HG03469 (cell line): ENCODE data around the gene FCAR.
"Not testable (repeated sequence)": the region's sequence is repeated elsewhere in the genome, so short reads cannot be mapped to it uniquely, and the experiment has no call there.

Experiments used
- ATAC-seq: cut with Tn5 transposase; IDR thresholded peaks from one replicate; pipeline ENCODE4 v1.9.1; 2021; ENCODE audit warnings: mild to moderate bottlenecking, moderate library complexity, moderate number of reproducible peaks; ENCODE audit not compliant: unreplicated experiment

FCAR gene

DNA sequence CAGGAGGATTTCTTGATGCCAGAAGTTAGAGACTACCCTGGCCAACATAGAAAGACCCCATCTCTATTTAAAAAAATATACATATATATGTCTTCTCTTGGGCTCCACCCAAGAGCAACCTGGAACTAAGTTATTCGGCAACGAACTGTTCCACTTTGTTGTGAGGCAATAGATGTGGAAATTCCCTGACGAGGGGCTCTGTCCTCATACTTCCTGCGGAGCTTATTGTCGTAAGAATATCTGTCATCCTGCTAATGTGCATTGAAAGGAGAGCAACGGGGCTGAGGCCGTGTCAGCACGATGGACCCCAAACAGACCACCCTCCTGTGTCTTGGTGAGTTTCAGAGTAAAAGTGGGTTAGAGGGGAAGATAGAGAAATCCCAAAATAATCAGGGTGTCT lies at the start of gene FCAR:
Gene FCAR, plus strand, starts transcription at position 246 of the 400 bp plus-strand sequence. Its CDS starts 55 bp downstream, at position 301.
- no peak for ATAC-seq

DNA sequence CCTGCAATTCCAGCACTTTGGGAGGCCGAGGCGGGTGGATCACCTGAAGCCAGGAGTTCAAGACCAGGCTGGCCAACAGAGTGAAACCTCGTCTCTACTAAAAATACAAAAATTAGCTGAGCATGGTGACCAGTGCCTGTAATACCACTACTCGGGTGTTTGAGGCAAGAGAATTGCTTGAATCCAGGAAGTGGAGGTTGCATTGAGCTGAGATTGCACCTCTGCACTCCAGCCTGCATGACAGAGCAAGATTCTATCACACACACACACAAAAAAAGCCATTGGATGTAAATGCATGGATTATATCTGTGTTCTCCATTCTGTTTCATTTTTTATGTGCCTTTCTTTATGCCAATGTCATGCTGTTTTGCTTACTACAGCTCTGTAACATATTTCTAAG lies 49.6 kb upstream of the FCAR start:
- not testable (repeated sequence) for ATAC-seq

DNA sequence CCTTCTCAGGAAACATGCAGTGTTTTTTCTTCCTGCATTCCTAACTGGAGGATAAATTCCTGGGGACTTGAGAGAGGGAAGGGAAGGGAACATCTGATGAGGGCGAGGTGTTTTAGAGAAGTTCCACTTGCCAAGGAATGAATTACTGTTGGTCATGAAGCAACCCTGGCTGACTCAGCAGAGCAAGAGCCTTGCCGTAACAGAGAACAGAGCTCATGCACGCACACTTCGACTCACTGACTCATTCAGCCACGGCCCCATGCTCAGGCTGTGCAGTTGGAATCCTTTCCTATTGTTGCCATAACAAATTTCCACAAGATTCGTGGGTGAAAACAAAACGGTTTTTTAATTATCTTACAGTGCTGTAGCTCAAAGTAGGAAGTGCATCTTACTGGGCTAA lies 48.7 kb upstream of the FCAR start:
- ATAC-seq = not testable (repeated sequence)

DNA sequence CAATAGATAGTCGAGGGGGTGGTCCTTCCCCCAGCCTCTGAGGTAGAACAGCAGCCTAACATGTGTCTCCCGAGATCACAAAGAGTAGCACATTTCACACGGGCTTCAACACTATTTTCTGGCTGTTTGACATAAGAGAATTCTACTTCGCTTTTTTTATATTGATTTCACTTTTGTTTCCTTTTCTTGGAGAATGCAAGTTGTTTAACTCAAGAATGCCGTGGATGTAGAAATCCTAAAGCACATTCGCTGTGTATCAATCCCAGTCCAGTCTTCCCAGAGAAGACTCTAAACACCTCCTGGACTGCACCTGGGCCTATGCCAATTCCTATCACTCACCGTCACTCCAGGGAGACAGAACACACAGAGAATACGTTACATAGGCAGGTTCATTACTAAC lies 46.0 kb upstream of the FCAR start:
- not testable (repeated sequence) for ATAC-seq

DNA sequence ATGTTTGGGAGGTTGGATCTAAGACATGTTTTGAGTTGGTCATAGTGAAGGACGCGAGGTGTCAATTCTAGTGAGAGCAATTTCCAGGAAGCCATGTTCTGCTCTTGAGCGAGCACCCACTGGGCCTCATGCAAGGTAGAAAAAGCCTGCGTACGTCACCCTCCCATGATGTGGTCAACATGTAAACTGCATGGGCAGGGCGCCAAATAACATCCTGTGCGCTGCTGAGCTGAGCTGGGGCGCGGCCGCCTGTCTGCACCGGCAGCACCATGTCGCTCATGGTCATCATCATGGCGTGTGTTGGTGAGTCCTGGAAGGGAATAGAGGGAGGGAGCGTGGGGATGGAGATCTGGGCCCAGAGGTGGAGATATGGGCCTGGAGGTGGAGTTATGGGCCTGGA lies 41.5 kb upstream of the FCAR start, which contains the start of gene KIR2DS4:
Gene KIR2DS4, plus strand, starts transcription at position 181 of the 400 bp plus-strand sequence.
- not testable (repeated sequence) for ATAC-seq

DNA sequence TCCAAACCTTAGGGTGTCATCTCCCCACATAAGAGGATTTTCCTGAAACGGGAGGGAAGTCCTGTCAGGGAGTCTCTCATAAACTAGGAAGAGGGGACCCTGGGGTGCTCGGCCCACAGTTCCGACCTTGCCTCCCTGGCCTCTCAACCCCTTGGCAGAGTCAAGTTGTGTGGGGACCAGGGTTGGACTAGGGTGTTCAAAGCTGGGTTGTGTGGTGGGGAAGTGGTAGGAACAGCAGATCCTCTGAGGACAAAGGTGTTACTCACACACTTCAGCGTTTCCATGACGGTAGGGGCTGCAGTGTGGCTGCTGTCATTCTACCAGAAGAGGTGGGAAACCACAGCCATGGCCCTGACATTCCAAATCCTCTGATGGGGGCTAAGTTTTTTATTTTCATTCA lies 38.9 kb upstream of the FCAR start:
- ATAC-seq = not testable (repeated sequence)

DNA sequence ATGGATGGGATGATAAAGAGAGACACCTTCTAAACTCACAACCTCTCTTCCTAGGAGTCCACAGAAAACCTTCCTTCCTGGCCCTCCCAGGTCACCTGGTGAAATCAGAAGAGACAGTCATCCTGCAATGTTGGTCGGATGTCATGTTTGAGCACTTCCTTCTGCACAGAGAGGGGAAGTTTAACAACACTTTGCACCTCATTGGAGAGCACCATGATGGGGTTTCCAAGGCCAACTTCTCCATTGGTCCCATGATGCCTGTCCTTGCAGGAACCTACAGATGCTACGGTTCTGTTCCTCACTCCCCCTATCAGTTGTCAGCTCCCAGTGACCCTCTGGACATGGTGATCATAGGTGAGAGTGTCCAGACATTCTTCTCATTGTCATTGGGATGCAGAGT lies 36.5 kb upstream of the FCAR start:
- not testable (repeated sequence) for ATAC-seq

DNA sequence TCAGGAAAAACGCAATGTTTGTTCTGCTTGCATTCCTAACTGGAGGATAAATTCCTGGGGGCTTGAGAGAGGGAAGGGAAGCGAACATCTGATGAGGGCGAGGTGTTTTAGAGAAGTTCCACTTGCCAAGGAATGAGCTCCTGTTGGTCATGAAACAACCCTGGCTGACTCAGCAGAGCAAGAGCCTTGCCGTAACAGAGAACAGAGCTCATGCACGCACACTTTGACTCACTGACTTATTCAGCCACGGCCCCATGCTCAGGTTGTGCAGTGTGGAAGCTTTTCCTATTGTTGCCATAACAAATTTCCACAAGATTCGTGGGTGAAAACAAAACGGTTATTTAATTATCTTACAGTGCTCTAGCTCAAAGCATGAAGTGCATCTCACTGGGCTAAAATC lies 30.9 kb upstream of the FCAR start:
- ATAC-seq = not testable (repeated sequence)

DNA sequence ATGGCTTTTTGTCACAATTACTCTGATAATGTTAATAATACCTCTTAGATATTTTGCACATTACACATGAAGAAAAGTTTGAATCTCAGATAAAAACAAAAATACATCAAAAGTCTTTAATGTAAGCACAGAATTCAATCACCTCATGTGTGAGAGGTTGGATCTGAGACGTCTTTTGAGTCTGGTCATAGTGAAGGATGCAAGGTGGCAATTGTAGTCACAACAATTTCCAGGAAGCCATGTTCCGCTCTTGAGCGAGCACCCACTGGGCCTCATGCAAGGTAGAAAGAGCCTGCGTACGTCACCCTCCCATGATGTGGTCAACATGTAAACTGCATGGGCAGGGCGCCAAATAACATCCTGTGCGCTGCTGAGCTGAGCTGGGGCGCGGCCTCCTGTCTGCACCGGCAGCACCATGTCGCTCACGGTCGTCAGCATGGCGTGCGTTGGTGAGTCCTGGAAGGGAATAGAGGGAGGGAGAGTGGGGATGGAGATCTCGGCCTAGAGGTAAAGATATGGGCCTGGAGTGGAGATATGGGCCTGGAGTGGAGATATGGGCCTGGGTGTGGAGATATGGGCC lies 23.9 kb upstream of the FCAR start, which contains the start of gene KIR3DL2:
Gene KIR3DL2, plus strand, starts transcription at position 383 of the 580 bp plus-strand sequence. Its CDS starts 33 bp downstream, at position 416.
- not testable (repeated sequence) for ATAC-seq

DNA sequence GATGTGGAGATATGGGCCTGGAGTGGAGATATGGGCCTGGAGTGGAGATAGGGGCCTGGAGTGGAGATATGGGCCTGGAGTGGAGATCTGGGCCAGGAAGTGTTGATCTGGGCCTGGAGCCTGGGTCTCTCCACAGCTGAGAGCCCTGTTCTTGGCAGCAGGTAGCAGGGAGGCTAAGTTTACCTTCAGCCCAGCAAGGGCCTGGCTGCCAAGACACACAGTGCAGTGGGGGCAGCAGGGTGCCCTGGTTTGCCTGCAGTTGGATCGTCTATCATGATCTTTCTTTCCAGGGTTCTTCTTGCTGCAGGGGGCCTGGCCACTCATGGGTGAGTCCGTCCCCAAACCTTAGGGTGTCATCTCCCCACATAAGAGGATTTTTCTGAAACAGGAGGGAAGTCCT lies 23.1 kb upstream of the FCAR start:
- no peak for ATAC-seq

DNA sequence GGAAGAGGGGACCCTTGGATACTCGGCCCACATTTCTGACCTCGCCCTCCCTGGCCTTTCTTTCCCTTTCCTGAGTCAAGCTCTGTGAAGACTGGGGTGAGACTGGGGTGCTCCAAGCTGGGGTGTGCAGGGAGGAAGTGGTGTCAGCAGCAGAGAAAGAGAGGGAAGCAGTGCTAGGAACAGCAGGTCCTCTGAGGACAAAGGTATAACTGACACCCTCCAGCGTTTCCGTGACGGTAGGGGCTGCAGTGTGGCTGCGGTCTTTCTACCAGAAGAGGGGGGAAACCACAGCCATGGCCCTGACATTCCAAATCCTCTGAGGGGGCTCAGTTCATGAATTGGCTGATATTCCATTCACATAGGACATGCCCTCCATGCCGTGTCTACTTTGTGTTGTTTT lies 22.7 kb upstream of the FCAR start:
- no peak for ATAC-seq

DNA sequence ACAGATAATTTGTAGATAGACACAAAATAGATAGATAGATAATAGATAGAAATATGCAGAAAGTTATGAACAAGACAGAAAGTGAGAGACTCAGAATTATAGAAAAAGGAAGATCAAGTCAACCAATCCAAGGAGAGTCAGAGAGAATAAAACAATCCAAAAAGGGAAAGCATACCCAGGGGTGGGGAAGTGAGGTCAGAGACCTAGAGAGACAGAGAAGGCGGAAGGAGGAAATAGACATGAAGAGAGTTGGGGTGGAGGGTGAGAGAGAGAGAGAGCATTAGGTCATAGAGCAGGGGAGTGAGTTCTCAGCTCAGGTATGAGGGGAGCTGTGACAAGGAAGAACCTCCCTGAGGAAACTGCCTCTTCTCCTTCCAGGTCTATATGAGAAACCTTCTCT lies 18.8 kb upstream of the FCAR start:
- ATAC-seq = not testable (repeated sequence)

DNA sequence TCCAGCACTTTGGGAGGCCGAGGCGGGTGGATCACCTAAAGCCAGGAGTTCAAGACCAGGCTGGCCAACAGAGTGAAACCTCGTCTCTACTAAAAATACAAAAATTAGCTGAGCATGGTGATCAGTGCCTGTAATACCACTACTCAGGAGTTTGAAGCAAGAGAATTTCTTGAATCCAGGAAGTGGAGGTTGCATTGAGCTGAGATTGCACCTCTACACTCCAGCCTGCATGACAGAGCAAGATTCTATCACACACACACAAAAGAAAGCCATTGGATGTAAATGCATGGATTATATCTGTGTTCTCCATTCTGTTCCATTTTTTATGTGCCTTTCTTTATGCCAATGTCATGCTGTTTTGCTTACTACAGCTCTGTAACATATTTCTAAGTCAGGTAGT lies 15.6 kb upstream of the FCAR start:
- not testable (repeated sequence) for ATAC-seq

DNA sequence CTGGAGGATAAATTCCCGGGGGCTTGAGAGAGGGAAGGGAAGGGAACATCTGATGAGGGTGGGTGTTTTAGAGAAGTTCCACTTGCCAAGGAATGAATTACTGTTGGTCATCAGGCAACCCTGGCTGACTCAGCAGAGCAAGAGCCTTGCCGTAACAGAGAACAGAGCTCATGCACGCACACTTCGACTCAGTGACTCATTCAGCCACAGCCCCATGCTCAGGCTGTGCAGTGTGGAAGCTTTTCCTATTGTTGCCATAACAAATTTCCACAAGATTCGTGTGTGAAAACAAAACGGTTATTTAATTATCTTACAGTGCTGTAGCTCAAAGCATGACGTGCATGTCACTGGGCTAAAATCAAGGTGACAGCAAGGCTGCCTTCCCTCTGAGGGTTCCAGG lies 14.6 kb upstream of the FCAR start:
- not testable (repeated sequence) for ATAC-seq

DNA sequence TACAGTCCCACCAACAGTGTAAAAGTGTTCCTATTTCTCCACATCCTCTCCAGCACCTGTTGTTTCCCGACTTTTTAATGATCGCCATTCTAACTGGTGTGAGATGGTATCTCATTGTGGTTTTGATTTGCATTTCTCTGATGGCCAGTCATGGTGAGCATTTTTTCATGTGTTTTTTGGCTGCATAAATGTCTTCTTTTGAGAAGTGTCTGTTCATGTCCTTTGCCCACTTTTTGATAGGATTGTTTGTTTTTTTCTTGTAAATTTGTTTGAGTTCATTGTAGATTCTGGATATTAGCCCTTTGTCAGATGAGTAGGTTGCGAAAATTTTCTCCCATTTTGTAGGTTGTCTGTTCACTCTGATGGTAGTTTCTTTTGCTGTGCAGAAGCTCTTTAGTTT lies 10.6 kb upstream of the FCAR start:
- not testable (repeated sequence) for ATAC-seq

DNA sequence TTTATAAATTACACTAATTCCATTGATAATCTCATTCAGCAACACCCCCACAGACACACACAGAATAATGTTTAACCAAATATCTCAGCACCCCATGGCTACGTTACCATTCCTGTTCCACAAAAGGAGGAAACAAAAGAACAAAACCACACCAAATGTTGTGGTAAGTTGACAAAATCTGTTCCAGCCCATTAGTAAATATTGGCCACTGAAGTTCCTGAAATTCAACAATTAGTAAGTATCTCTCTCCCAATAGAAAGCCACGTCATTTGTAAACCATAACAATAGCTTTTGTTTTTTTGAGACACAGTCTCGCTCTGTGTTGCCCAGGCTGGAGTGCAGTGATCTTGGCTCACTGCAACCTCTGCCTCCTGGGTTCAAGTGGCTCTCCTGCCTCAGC lies 2.3 kb upstream of the FCAR start:
- ATAC-seq = no peak

DNA sequence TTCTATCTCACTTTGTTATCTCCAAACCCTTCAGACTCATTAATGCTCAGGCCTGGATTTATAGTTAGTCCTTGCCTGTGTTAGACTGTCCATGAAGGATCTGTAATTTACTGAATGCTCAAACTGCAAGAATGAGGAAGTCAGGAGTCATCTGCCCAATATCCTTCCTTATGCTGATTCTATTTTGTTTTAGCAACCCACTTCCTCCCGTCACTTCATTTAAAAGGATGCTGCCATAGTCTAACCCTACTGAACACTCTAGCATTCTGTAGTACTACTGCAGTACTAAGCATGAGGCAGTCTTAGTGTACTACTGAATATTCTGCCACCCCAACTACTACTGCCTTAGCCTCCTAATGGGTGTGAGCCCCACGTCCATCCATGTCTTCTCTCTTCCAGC lies 1.5 kb downstream of the FCAR start:
- no peak for ATAC-seq

DNA sequence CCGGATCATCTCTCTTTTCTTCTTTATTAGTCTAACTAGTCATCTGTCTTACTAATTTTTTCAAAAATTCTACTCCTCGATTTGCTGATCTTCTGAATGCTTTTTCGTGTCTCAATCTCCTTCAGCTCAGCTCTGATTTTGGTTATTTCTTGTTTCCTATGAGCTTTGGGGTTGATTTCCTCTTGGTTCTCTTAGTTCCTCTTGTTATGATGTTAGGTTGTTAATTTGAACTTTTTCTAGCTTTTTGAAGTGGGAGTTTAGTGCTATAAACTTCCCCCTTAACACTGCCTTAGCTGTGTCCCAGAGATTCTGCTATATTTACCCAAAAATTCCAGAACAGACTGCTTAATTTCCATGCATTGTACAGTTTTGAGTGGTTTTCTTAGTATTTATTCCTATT lies 3.4 kb downstream of the FCAR start:
- ATAC-seq = no peak

DNA sequence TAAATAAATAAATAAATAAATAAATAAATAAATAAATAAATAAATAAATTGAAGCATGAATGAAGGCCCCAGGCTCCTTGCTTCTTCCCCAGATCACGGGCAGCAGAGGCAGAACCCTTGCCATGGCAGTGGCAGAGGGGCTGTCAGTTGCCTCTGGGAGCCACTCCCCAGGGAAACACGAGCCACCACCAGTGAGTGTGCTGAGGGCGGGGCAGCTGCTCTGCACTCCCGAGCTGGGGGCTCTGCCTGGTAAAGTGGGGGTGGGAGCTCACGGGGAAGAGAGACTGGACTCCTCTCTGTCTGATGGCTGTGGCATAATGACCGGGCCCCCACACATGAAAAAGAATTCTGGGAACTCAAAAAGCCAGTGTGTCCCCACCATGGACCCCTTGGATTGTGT lies 7.8 kb downstream of the FCAR start:
- no peak for ATAC-seq

DNA sequence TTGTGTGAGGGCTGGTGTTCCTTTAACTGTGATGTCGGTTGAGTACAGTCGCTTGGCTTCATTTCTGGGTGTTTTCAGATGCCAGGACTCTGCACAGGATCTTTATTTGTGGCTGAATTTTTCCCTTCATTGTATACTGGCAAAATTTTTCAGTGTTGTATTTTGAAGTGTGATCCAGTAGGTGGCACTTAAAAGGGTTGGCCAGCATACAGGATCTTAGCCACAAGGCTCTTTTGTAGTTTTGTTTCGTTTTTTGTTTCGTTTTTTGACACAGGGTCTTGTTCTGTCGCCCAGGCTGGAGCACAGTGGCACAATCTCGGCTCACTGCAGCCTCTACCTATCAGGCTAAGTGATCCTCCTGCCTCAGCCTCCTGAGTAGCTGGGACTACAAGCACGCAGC lies 8.7 kb downstream of the FCAR start:
- no peak for ATAC-seq

DNA sequence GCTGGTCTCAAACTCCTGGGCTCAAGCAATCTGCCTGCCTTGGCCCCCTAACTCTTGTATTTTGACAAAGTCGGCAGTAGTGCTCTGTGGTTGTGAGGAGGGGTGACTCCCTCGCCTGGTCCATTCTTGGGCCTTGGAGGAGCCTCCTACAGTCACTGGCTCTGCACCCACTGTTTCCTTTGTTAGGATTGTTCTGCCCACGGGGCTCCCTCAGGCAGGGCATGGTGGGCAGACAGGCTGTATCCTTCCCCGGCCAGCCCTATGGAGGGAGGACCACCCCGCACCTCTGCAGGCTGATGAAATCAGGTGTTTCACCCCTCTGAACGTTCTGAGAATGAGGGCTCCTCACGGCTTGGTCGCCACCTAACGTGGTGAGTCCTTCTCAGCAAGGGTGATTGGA lies 9.2 kb downstream of the FCAR start:
- no peak for ATAC-seq

DNA sequence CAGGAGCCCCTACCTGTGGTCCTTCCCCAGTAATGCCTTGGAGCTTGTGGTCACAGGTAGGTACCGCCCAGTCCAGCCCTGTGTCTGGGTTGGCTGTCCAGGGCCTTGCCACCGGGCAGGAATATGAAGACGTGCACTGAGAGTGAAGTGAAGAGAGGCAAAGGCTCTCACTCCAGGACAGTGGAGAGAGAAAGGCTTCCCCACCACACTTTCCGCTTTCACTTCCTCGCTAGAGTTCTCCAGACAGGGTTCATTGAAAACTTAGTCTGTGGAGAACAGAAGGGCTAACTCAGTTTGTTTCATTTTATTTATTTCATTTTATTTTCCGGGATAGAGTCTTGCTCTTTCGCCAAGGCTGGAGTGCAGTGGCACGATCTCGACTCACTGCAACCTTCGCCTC lies 14.2 kb downstream of the FCAR start:
- no peak for ATAC-seq

DNA sequence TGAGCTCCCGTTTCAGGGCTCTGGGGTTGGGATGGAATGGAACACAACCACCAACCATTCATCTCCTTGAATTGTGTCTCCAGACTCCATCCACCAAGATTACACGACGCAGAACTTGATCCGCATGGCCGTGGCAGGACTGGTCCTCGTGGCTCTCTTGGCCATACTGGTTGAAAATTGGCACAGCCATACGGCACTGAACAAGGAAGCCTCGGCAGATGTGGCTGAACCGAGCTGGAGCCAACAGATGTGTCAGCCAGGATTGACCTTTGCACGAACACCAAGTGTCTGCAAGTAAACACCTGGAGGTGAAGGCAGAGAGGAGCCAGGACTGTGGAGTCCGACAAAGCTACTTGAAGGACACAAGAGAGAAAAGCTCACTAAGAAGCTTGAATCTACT lies 15.5 kb downstream of the FCAR start:
- ATAC-seq = no peak
